Epithelial cell of esophagus (primary cell): Measurements from ENCODE around the gene KRTAP23-1.

Source experiments
- DNase-seq: peaks from one replicate; pipeline ENCODE4 v3.0.0; 2010; ENCODE audit warnings: low read depth
- H3K4me3 ChIP-seq: 2 replicates; pipeline ENCODE4 v1.5.1; 2011; ENCODE audit warnings: mild to moderate bottlenecking, low read length, control low read depth
- TF ChIP-seq, protein P1 (sequence below): IDR thresholded peaks from 2 replicates; pipeline ENCODE4 v1.5.1; 2011; ENCODE audit warnings: low read depth, mild to moderate bottlenecking, low read length, control low read depth, inconsistent platforms; ENCODE audit not compliant: insufficient read depth; ENCODE audit errors: missing control alignments

The KRTAP23-1 gene

DNA sequence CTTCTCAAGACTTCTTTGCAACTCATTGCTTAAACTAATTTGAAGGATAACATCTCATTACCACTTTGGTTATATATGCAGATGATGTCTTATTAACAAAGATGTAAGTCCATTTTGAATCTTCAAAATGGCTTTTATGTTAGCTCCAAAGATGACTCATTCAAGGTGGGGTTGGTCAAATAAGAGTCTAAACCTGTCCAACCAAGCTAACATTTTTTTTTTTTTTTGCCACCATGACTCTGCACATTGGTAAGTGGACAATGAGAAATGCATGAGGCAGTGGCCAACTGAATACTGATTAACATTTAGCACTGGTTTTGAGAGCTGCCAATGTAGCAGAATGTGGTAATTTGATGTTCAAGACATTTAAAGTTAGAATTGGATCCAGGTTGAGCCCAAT lies 10.6 kb downstream of the KRTAP23-1 start:
- H3K4me3 ChIP-seq, result no peak overlapping the region
- peak; percentile 45 for DNase-seq
- TF ChIP-seq, protein P1, sequence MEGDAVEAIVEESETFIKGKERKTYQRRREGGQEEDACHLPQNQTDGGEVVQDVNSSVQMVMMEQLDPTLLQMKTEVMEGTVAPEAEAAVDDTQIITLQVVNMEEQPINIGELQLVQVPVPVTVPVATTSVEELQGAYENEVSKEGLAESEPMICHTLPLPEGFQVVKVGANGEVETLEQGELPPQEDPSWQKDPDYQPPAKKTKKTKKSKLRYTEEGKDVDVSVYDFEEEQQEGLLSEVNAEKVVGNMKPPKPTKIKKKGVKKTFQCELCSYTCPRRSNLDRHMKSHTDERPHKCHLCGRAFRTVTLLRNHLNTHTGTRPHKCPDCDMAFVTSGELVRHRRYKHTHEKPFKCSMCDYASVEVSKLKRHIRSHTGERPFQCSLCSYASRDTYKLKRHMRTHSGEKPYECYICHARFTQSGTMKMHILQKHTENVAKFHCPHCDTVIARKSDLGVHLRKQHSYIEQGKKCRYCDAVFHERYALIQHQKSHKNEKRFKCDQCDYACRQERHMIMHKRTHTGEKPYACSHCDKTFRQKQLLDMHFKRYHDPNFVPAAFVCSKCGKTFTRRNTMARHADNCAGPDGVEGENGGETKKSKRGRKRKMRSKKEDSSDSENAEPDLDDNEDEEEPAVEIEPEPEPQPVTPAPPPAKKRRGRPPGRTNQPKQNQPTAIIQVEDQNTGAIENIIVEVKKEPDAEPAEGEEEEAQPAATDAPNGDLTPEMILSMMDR, result no peak

DNA sequence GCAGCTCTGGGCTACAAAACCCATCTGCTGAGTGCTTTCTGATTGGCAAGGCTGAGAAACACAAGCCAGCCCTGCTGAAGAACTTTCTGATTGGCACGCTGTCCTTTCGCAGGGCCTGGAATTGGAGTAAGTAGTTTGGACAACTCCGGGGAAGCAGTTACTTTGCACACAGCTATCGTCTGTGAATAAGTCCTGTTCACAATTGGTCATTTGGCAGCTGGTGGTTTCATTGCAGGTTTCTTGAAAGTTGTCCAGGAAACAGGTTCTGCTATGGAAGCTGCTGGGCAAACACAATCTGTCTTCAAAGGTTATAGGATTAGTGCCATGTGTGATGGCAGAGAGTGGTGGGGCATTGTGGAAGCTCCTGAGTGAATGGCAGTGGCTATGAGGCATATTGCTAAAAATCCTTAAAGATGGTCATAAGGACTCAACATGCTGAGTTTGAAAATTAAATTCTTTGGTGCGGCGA lies 11.1 kb downstream of the KRTAP23-1 start, which contains the start of gene KRTAP27-1:
Gene KRTAP27-1, minus strand, starts transcription at position 419 of the 469 bp plus-strand sequence. Its CDS starts 26 bp downstream, at position 393.
- TF ChIP-seq, protein P1, result no peak
- no peak within 1 kb of the TSS for H3K4me3 ChIP-seq
- no peak for DNase-seq

DNA sequence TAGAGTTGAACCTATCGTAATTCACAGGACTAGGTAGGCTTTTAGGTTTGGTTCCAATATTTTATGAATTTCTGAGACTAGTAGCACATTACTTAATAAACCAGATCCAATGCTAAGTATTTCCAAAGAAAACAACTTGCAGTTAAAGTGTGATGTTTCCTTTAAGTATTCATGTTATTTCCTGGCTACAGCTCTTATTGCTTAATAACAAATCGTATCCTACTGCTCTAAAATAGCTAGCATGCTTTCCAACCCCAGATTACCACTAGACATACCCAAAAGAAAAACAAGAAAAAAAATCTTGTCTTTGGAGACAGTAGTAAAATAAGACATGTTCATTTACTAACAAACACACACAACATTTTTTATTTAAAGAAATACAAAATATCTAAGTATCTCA lies 11.8 kb downstream of the KRTAP23-1 start:
- TF ChIP-seq, protein P1, result no peak
- H3K4me3 ChIP-seq, result no peak overlapping the region
- DNase-seq, result no peak

DNA sequence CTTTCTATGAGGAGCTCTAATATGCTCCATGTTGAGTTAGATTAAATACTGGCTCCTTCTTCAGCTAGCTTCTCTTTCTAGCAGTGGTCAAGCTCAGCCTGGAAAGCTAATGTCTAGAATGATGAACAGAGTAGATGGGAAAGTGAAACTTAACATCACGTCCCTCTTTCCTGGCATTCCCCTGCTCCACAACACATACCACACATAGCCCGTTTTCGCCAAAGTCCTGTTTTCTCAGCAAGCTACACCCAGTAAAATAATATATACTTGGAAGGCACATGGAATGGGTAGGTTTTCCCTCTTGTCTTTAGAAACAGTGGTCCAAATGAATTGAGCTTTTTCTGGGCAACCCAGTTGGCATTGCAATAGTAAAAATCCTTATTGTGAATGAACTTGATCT lies 14.7 kb downstream of the KRTAP23-1 start:
- no peak for DNase-seq
- TF ChIP-seq, protein P1, result no peak
- no peak overlapping the region for H3K4me3 ChIP-seq

DNA sequence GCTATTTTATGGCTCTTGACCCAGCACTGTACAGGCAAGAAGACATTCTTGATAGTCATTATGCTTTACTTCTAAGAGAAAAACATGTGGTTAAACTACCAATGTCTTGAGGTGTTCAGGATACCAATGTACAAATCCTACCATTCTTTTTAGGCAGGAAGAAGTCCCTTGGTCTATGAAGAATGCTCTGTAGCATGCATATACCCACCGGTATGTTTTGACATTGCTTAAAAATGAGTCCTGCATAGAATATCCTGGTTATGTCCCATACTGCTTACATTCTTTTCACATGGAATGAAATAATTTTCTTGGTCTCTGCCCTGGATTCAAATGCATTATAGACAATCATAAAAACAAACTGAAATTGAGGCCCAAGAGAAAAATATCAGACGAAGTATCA lies 15.7 kb downstream of the KRTAP23-1 start:
- no peak for DNase-seq
- TF ChIP-seq, protein P1, result no peak
- H3K4me3 ChIP-seq, result no peak overlapping the region

DNA sequence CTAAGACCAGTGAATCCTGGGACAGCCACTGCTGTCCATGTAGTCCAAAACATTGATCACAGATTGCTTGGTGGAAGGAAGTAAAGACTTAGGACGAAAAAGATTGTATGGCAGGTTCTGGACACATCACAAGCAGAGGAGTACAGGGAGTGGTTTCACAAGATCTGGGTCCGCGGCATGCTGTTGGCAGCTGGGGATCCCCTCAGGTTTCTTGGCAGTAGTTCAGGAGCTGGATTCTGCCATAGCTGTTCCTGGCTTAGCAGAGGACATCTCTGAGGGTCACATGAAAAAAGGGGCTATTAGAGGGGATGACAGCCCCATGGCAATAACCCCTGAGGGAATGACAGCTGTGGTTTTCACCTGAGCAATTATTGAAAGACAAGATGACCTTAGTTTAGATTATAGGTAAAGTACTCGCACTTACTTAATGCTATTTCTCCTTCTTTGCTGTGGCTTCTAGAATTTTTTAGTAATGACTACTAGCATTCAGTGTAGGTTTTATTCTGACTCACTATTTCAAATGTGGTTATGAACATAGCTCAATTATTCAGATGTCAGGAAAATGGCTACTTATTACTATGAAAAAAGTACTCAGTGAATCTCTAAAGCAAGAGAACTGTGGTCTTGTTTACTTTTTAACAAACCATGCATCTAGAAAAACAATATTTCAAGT lies 19.1 kb downstream of the KRTAP23-1 start:
- H3K4me3 ChIP-seq, result no peak overlapping the region
- DNase-seq, result peak; percentile 44
- TF ChIP-seq, protein P1, result no peak

DNA sequence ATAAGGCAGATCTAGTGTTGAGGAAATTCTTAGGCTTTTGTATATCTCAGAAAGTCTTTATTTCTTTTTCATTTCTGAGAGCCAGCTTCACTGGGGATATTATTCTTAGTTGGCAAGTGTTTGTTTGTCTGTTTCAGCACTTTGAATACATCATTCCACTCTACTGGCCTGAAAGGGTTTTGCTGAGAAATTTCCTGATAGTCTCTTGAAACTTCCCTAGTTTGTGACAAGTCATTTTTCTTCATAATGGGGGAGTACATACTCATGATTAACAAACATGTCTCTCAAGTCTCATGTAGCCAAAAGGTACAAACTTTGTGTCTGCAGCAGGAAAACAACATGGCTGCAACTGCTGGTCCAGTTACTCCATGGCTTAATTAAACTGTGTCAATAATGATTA lies 22.0 kb downstream of the KRTAP23-1 start:
- TF ChIP-seq, protein P1, result no peak
- H3K4me3 ChIP-seq, result no peak overlapping the region
- DNase-seq, result no peak
